ENCODE measurements around the gene FNDC8.
"Not testable (repeated sequence)": the region's sequence is repeated elsewhere in the genome, so short reads cannot be mapped to it uniquely, and the experiment has no call there.

The FNDC8 gene

GRCh38 chr17:35169835-35170363 is 48.5 kb downstream of the FNDC8 start:
- no peak for DNase-seq (ENCODE audit: low read depth in 3 of 3, low spot score in 1 of 3)

DNA sequence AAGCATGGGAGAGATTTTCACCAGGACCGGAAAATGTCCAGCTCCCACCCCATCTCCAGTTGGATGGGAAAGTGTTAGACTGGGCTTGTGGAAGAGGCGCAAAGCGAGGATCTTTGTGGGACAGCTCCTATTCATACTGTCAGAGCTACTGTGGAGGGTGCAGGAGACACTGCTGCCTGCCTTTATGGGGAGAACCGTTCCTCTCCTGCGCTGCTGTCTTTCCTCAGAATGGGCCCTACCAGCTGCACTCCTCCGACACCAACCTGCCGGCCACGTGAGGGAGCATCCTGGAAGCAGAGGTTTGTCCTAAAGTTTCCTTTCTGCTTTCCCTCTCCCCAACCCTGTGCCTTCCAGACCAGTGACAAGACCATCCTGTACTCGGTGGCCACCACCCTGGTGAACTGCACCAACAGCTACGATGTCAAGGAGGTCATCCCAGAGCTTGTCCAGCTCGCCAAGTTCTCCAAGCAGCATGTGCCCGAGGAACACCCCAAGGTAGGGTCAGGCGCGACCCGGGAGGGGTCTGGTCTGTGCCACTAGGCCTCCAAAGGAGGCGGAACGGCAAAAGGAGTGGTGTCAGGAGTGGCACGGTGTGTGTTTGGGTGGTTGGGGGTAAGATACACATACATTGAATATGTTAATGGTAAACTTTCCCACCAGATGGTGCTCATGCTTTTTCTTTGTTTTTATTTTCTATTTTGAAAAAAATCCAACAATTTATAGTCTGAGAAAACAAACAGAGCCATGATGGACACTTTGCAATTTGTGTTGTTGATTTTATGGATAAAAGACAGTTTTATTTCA is 49.8 kb downstream of the FNDC8 start:
- no peak for DNase-seq (ENCODE audit: low read depth in 3 of 3, low spot score in 1 of 3)

DNA sequence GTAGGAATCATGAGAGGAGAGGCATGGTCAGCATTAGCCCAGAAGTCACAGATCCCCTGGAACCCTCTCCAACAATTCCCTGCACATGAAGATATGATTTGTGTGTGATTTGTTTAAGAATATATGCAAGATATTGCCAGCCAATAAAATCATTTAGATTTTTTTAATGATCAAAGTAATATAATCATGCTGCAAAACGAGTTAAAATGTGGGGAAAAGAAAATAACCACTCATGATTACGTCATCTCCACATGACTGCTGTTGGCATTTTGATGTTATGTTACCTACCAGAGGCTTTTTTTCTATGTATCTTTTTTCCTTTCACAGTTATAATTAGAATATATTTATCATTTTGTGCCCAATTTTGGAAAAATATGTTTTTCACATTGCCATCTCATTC is 50.4 kb downstream of the FNDC8 start:
- DNase-seq (ENCODE audit: low read depth in 3 of 3, low spot score in 1 of 3), result no peak

DNA sequence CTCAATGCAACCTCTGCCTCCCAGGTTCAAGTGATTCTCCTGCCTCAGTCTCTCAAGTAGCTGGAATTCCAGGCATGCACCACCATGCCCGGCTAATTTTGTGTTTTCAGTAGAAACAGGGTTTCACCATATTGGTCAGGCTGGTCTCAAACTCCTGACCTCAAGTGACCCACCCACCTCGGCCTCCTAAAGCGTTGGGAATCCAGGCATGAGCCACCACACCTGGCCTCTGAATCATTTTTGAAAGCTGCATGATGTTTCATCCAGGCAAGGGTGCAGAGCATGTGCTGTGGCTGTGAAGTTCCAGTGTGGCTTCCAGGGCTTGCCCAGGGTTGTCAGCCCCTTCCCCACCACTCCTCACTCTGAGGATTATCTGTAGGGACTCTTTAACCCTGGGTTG is 50.9 kb downstream of the FNDC8 start:
- not testable (repeated sequence) for DNase-seq (ENCODE audit: low read depth in 3 of 3, low spot score in 1 of 3)

DNA sequence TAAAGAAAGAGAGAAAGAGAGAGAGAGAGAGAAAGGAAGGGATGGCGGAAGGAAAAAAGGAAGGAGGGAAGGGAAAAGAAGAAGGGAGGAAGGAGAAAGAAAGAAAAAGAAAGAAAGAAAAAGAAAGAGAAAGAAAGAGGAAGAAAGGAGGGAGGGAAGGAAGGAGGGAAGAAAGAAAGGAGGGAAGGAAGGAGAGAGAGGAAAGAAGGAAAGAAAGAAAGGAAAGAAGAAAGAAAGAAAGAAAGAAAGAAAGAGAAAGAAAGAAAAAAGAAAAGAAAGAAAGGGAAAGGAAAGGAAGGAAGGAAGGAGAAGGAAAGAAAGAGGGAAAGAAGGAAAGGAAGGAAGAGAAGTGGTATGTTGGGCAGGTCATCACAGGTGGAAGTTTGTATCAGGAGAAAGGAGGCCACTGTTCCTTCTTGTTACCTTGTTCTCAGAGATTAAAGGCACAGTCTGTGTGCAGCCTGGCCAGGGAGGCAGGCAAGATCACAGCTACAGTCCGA is 53.5 kb downstream of the FNDC8 start:
- no peak for DNase-seq (ENCODE audit: low read depth in 3 of 3, low spot score in 1 of 3)

DNA sequence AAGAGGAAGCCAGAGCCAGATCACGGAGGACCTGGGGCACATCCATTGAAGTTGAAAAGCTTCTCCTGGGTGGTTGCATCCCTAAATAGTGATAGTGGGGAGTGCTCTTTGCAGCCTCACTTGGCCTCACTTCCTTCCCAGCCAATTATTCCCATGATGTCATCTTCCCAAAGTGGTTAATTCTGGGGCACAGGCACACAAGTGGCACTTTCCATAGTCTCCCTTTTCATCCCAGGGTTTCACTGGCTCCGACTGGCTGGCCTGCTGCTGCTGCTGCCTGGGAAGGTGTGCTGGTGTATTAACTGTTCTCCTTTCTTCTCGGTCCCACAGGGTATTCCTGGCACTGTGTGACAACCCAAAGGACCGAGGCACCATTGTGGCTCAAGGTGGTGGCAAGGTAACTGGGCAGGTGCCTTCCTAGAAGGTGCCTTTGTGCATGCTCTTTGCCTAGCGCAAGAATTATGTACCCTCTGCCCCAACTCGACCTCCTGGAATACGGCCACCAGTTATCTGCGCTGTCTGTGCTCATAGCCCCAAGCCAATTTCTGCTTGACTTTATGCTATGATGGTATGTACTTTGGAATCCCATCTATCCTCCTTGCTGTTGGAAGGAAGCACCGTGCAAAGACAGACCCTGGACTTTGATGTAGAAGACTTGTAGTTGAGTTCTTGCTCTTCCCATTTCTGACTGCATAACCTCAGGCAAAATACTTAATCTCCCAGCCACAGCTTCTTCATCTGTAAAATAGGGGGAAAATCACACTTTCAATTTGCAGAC is 54.4 kb downstream of the FNDC8 start:
- DNase-seq (ENCODE audit: low read depth in 3 of 3, low spot score in 1 of 3), result no peak

DNA sequence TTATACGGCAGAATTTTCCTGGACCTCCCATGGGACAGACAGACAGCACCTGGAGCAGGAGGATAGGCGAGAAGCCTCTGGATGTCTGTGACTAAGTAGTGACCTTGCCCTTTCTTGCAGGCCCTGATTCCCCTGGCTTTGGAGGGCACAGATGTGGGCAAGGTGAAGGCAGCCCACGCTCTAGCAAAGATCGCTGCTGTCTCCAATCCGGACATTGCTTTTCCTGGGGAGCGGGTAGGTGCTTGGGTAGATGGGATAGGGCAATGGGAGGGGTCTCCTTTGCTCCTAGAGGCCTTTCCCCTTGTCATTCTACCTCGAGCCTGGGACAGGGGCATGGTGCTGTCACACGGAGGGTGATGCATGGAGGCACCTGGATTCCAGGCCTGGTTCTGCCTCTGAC is 55.5 kb downstream of the FNDC8 start:
- no peak for DNase-seq (ENCODE audit: low read depth in 3 of 3, low spot score in 1 of 3)

GRCh38 chr17:35179379-35179778 is 58.0 kb downstream of the FNDC8 start:
- DNase-seq (ENCODE audit: low read depth in 3 of 3, low spot score in 1 of 3), result not testable (repeated sequence)

Measured in stimulated activated CD4-positive, alpha-beta T cell treated with anti-CD3 and anti-CD28 coated beads, TNF-alpha, amount 100 ng/mL, for 1 hour (primary cell).